Chondrocyte (in vitro differentiated cells): ENCODE results near the gene LTBP2. TPM values are rescaled to one million over a fixed set of nuclear protein-coding genes. Genes with fewer than 3 reads are reported as not detected.

Experiments
- DNase-seq: peaks from one replicate; pipeline ENCODE4 v3.0.0; 2021; ENCODE audit warnings: mixed read lengths, low spot score
- H3K27ac Mint-ChIP-seq: one replicate; pipeline ENCODE4 v1.8.0; 2021; ENCODE audit warnings: mild to moderate bottlenecking, moderate library complexity, mixed read lengths; ENCODE audit not compliant: unreplicated experiment
- H3K27me3 Mint-ChIP-seq: 2 replicates; pipeline ENCODE4 v1.8.0; 2021; ENCODE audit warnings: low read depth, mixed read lengths
- H3K36me3 Mint-ChIP-seq: 2 replicates; pipeline ENCODE4 v1.8.0; 2021; ENCODE audit warnings: low read depth, mixed read lengths
- H3K4me1 Mint-ChIP-seq: 2 replicates; pipeline ENCODE4 v1.8.0; 2021; ENCODE audit warnings: low read depth, mild to moderate bottlenecking, mixed read lengths
- H3K4me3 Mint-ChIP-seq: one replicate; pipeline ENCODE4 v1.8.0; 2021; ENCODE audit warnings: mild to moderate bottlenecking, moderate library complexity, mixed read lengths; ENCODE audit not compliant: unreplicated experiment
- H3K9me3 Mint-ChIP-seq: 2 replicates; pipeline ENCODE4 v1.8.0; 2021; ENCODE audit warnings: low read depth, mixed read lengths
- total RNA-seq: library from RNA; stranded (reverse); gene quantifications from 3 replicates; pipeline ENCODE4 v1.2.1, GENCODE V29; 2021
- TF ChIP-seq, protein P1 (sequence below): fragments of 200-600 bp; sonication (generic); IDR thresholded peaks from 2 replicates; pipeline ENCODE4 v1.5.0; 2021; ENCODE audit warnings: antibody characterized with exemption, mild to moderate bottlenecking, moderate library complexity

LTBP2 gene
- total RNA-seq, 1 donor from 2014 or later: 215 TPM

DNA sequence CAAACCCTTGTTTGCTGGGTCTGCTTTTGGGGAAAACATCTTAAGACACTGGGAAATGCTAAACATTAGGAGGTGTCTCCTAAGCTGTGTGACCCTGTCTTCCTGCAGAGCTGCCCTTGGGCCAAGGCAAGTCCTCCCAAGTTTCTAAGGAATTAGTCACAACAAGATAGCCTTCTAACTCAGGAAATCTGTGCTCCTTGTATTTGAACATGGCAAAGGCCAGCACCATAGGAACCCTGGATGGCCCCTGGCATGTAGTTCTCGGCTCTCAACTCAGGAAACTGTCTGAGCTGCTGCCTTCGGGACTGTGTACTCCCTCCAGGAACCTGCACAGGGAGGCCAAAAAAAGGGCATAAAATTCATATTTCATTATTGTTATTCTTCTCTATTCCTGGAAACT is 37.6 kb upstream of the LTBP2 start:
- peak overlapping the region; percentile 27 for H3K27ac Mint-ChIP-seq
- DNase-seq: no peak
- H3K9me3 Mint-ChIP-seq: no peaks in the 10 kb centered on the region
- no peaks in the 10 kb centered on the region for H3K36me3 Mint-ChIP-seq
- H3K27me3 Mint-ChIP-seq: no peaks in the 10 kb centered on the region
- no peak overlapping the region for H3K4me3 Mint-ChIP-seq
- TF ChIP-seq, protein P1, sequence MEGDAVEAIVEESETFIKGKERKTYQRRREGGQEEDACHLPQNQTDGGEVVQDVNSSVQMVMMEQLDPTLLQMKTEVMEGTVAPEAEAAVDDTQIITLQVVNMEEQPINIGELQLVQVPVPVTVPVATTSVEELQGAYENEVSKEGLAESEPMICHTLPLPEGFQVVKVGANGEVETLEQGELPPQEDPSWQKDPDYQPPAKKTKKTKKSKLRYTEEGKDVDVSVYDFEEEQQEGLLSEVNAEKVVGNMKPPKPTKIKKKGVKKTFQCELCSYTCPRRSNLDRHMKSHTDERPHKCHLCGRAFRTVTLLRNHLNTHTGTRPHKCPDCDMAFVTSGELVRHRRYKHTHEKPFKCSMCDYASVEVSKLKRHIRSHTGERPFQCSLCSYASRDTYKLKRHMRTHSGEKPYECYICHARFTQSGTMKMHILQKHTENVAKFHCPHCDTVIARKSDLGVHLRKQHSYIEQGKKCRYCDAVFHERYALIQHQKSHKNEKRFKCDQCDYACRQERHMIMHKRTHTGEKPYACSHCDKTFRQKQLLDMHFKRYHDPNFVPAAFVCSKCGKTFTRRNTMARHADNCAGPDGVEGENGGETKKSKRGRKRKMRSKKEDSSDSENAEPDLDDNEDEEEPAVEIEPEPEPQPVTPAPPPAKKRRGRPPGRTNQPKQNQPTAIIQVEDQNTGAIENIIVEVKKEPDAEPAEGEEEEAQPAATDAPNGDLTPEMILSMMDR: no peak
- peaks cover 62% of the 10 kb centered on the region for H3K4me1 Mint-ChIP-seq

DNA sequence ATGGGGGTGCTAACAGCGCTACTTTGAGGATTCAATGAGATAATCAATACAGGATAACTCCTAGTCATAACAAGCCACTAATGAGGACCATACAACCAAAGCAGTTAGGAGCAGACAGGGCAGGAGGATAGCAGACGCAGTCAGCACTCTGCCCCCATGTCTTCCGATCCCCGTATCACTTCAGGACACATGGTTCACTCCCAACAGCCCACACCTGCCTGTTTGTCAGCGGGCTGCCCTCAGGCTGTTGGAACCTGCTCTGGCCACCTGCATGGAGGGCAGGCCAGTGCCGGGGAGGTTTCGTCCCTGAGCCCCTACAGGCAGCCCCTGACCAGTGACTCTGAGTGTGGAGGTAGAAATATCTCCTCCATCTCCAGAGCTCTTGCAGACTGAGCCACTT is 37.1 kb upstream of the LTBP2 start:
- DNase-seq: no peak
- TF ChIP-seq, protein P1: no peak
- H3K36me3 Mint-ChIP-seq: no peaks in the 10 kb centered on the region
- no peak overlapping the region for H3K4me3 Mint-ChIP-seq
- no peaks in the 10 kb centered on the region for H3K9me3 Mint-ChIP-seq
- H3K27ac Mint-ChIP-seq: peak overlapping the region; percentile 27
- no peaks in the 10 kb centered on the region for H3K27me3 Mint-ChIP-seq
- H3K4me1 Mint-ChIP-seq: peaks cover 62% of the 10 kb centered on the region

DNA sequence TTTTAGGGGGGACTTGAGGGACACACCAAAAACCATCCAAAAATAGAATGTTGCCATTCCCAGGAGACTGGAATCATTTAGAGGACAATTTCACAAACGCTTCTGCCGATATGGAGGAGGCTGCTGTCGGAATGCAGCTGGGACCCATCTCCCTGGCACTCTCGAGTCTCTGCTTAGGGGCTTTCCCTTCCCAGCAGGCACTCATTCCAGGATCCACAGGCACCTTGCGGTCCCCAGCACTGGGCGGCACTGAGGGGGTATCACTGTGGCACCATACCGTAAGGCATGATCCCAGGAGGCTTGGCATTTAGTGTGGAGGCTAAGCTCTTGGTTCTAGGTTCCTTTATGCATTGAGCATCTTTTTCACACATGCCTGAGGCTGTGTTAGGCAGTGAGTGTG is 36.6 kb upstream of the LTBP2 start:
- TF ChIP-seq, protein P1: no peak
- H3K27me3 Mint-ChIP-seq: no peaks in the 10 kb centered on the region
- H3K27ac Mint-ChIP-seq: peak overlapping the region; percentile 45
- no peaks in the 10 kb centered on the region for H3K9me3 Mint-ChIP-seq
- no peaks in the 10 kb centered on the region for H3K36me3 Mint-ChIP-seq
- peaks cover 60% of the 10 kb centered on the region for H3K4me1 Mint-ChIP-seq
- no peak for DNase-seq
- no peak overlapping the region for H3K4me3 Mint-ChIP-seq

DNA sequence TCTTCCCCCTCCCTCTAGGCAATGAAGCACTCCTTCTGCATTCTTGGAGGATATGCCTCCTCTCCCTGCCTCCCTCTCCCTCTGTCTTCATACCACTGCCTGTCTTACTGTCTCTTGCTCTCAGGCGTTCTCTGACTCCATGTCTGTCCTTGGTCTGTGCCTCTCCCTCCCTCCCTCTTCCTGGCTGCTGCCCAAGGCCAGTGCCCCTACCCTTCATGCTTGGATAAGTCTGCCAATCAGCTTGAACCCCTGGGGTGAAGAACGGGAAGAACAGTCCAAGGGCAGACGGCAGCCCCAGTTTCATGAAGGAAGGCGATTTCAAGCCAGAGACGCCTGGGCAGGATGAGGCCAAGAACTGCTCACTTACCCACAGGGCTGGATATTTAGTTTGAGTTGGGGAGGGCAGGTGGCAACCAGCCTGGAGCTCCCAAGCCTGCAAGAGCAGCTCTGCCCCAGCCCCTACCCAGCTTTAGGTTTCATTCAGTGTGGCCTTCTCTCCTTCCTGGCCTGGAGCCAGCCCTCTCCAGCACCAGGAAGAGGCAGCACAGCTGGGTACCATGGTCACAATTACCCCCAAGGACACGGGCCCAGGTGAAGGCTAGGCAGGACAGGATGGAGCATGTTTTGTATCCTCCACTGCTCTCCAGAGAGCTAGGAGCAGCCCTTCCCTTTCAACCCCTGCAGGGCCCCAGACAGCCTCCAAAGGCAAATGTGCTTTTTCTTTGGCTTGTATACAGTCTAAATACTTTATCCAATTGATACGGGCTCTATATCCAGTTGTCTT is 35.8 kb upstream of the LTBP2 start:
- peak overlapping the region; percentile 45 for H3K27ac Mint-ChIP-seq
- H3K9me3 Mint-ChIP-seq: no peaks in the 10 kb centered on the region
- peaks cover 59% of the 10 kb centered on the region for H3K4me1 Mint-ChIP-seq
- DNase-seq: no peak
- no peaks in the 10 kb centered on the region for H3K36me3 Mint-ChIP-seq
- no peak overlapping the region for H3K4me3 Mint-ChIP-seq
- no peaks in the 10 kb centered on the region for H3K27me3 Mint-ChIP-seq
- TF ChIP-seq, protein P1: no peak

DNA sequence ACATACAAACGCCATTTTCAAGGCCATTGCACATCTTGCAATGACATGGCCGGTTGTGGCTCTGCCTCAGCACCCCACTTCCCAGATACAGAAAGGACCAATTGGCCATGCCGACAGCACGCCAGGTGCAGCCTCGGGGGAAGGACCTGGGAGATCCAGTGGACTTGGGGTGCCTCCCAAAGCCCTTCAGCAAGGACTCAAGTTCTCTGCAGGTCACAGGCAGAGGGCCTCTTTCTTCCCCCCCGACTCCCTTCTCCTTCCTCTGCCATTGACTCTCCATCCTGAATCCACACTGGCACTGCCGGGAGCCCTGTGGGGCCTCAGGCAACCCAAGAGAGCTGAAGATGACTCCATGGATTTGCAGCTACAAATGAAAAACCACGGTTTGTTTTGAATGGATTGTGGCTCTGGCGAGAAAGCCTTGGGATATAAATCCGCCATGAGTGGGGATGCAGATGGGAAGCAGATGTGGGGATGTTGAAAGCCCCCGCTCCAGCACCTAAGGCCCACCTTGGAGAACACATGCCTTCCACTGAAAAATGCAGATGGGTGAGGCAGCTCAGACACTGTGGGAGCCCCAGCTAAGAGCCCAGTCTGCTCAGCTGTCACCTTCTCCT is 35.1 kb upstream of the LTBP2 start:
- H3K36me3 Mint-ChIP-seq: no peaks in the 10 kb centered on the region
- TF ChIP-seq, protein P1: no peak
- DNase-seq: no peak
- peaks cover 57% of the 10 kb centered on the region for H3K4me1 Mint-ChIP-seq
- H3K27ac Mint-ChIP-seq: peak overlapping the region; percentile 41
- no peaks in the 10 kb centered on the region for H3K27me3 Mint-ChIP-seq
- no peak overlapping the region for H3K4me3 Mint-ChIP-seq
- no peaks in the 10 kb centered on the region for H3K9me3 Mint-ChIP-seq
